Amniotic stem cell (primary cell): ENCODE measurements around the gene PPP1R14B.
"Not testable (repeated sequence)": the region's sequence is repeated elsewhere in the genome, so short reads cannot be mapped to it uniquely, and the experiment has no call there.

ENCODE experiments used
- DNase-seq: peaks from one replicate; lab custom pipeline; 2025; lab: John Stamatoyannopoulos, UW

PPP1R14B gene

DNA sequence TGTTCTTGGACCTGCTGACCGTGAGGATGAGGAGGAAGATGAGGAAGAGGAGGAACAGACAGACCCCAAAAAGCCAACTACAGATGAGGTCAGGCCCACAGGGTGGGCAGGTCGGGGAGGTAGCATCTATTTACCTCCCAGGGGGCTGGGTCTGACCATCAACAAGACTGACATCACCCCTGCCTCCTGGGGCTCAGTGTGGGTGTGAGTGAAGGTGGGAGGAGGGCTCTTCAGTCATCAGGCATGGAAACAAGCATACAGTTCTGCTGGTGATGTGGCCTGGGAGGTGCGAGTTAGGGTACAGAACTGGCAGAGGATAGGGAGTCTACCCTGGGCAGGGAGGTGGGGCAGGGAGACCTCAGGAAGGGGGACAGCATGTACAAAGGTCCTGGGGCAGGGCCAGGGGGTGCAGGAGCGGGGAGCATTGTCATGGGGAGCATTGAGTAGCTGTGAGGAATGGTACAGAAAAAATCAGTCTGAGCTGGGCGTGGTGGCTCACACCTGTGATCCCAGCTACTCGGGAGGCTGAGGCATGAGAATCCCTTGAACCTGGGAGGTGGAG is 13.5 kb upstream of the PPP1R14B start:
- no peak for DNase-seq

DNA sequence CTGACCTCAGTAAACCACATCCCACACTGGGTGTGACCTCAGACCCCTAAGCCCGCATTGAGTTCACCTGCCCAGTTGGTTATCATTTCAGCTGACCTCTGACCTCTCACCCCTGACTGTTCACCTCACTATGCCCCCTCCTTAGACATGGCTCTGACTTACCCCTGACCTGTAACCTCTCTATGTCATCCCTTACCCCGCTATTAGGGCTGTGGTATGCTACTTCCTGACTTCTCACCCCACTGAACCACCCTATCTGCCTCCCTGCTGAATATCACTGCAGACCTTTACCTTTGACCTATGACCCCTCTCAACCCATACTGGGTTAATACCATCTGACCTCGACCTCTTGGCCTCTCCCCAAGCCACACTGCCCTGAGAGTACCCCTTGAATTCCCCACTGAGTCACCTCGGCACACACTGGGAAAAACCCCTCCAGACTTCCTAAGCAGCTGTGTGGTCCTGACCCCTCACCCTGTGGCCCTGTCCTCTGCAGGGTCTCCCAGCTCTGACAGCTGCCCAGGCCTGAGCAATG is 12.9 kb upstream of the PPP1R14B start:
- no peak for DNase-seq

DNA sequence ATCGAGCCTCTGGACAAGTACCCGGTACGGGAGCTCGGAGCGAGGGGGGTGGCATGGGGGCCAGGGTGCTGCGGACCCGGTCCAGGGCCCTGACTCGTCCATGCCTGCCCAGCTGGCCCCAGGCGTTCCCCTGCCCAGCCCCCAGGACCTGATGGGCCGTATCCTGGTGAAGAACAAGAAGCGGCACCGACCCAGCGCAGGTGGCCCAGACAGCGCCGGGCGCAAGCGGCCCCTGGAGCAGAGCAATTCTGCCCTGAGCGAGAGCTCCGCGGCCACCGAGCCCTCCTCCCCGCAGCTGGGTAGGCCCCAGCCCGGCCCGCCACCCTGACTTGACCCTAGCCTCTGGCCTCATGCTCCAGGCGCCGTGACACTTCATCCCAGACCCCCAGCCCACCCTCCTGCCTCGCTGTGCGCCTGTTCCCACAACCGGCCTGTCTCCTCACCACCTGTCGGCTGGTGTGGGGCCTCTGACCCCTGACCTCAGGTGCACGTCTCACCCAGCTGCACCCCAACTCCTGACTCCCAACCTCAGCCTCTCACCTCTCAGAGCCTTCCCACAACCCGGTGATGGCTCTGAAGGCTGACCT is 12.3 kb upstream of the PPP1R14B start:
- no peak for DNase-seq

DNA sequence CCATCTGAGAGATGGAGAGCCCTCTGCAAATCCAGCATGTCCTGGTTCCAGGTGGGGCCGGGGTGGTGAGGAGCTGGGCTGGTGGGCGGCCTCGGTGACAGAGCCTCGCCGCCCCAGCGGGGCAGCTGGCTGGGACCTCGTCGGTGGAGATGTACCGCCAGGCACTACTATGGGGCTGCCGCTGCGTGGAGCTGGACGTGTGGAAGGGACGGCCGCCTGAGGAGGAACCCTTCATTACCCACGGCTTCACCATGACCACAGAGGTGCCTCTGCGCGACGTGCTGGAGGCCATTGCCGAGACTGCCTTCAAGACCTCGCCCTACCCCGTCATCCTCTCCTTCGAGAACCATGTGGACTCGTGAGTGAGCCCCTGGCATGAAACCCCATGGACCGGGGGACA is 11.6 kb upstream of the PPP1R14B start:
- no peak for DNase-seq

DNA sequence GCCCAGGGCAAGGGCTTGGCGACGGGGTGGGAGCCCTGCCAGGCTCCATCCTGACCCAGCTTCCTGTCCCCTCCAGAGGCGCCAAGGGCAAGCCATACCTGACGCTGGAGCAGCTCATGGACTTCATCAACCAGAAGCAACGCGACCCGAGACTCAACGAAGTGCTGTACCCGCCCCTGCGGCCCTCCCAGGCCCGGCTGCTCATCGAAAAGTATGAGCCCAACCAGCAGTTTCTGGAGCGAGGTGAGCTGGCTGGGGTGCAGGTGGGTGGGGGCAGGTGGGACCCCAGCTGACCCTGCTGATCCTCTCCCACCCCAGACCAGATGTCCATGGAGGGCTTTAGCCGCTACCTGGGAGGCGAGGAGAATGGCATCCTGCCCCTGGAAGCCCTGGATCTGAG is 9.6 kb upstream of the PPP1R14B start:
- no peak for DNase-seq

DNA sequence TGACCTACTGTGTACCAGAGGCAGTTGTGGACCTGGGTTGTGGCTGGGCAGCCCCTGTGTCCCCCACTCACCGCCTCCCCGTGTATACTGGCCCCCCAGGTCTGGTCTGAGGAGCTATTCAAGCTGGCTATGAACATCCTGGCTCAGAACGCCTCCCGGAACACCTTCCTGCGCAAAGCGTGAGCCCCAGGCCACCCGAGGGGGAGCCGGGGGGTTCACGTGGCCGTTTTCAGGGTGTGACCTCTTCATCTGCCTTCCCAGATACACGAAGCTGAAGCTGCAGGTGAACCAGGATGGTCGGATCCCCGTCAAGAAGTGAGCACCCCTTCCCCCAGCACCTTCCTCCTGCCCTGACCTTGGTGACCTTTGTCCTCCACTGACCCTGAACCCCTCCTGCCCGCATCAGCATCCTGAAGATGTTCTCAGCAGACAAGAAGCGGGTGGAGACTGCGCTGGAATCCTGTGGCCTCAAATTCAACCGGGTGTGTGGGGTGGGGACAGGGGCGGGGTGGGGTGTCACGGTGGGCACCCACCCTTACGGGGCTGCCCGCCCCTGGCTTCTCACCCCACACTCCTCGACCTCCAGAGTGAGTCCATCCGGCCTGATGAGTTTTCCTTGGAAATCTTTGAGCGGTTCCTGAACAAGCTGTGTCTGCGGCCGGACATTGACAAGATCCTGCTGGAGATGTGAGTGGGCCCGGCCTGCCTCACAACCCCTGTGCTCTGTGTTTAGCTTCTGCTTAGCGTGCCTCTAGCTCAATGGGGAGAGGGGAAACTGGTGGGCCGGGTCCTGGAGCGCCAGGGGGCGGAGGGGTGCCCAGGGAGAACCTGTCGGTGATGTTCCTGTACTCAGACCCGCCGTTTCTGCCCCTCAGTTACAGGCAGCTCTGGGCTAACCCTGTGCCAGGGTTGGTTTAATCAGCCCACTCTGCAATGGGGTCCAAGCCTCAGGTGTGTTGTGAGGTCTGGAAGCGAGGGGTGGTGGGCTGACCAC is 8.7 kb upstream of the PPP1R14B start:
- no peak for DNase-seq

DNA sequence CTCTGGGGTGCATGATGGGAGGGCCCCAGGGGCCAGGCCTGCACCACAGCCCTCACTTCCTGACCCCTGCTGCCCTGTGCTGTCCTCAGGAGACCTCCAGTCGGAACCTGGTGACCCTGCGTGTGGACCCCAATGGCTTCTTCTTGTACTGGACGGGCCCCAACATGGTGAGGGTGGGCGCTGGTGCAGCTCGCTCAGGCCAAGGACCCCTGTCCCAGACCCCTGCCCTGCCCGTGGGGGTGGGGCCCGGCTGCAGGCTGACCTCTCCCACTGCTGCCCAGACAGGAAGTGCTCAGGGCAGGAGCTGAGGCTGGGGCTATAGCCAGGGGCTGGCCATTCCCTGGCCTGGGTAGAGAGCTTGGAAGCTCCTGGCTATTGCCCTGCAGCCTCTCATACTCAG is 7.6 kb upstream of the PPP1R14B start:
- DNase-seq: no peak

DNA sequence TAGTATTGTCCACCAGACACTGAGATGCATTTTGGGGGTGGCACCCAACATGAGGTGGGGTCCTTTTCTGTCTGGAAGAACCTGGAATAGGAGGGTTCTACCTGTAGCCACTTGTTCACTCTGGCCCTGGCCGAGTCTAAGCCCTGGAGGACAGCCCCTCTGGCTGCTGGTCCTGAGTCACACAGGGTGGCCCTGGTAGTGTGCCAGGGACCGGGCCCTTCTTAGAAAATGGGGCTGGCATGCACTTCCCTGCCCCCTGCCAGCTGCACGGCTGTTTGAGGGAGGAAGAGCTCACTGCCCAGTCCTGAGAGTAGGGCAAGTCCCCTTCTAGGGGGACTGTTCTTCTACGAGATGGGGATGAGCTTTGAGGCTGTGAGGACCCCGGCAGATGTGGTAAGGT is 6.7 kb upstream of the PPP1R14B start:
- no peak for DNase-seq

DNA sequence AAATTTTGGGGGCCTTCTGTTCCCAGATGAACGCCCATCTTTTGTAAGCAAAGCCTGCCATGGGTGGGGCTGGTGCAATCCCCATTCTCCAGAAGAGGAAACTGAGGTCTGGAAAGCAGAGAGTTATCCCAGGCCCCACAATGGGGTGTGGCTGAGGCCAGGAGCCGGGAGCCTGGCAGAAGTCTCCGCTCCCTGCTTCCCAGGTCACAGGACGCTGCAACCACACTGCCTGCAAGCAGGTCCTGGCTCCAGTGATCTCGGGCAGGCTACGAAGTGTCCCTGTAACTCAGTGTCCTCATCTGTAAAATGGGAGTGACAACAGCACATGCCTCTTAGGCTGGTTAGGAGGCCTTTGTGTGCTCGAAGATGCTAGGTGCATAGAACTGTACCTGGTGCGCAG is 6.3 kb upstream of the PPP1R14B start:
- DNase-seq: no peak

DNA sequence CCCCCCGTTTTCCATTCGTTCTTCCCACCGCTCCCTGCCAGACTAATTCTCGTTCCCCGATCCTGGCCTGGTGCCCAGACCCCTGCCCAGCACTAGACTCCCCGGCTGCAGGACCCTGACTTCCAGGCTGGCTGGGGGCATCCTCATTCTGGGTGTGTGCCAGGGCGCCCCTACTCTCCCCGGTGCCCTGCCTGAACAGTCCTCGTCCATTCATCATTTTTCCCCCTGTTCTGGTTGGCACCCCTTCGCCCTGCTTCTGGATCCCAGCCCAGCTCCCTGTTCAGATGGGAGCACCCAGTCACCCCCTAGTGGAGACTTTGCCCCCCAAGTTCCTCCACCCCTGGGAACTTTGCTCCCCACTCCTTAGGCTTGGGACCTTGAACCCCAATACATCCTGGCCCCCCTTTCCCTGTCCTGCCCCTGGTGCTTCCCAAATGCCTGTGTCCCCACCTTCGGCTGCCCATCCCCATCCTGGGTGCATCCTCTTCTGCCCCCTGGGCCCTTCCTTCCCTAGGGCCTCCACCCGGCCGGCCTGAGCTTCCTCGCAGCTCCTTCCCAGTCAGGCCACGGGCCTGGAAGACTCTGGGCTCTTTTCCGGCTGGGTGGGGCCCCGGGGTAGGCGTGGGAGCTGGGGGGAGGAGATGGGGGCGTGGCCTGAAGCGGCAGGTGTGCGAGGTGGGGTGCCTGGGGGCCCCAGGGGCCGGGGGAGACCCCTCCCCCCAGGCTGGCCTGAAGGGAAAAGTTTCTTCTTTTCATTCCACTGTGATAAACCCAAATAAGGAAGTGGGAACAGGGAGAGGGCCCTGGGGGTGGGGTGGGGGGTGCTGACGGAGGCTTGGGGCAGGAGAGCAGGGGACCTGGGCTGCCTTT is 5.5 kb upstream of the PPP1R14B start:
- DNase-seq: no peak

DNA sequence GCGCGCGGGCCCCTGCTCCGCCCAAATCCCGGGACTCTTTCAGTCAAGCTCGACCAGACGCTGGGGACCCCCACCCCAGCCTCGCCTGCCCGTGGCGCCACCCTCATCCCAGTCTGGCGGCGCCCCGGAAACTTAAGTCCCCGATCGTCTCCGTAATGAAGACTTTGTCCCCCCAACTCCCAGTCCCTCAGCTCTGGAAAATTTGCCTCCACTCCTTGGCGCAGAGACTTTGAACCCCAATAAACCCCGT is 4.9 kb upstream of the PPP1R14B start:
- DNase-seq: no peak

DNA sequence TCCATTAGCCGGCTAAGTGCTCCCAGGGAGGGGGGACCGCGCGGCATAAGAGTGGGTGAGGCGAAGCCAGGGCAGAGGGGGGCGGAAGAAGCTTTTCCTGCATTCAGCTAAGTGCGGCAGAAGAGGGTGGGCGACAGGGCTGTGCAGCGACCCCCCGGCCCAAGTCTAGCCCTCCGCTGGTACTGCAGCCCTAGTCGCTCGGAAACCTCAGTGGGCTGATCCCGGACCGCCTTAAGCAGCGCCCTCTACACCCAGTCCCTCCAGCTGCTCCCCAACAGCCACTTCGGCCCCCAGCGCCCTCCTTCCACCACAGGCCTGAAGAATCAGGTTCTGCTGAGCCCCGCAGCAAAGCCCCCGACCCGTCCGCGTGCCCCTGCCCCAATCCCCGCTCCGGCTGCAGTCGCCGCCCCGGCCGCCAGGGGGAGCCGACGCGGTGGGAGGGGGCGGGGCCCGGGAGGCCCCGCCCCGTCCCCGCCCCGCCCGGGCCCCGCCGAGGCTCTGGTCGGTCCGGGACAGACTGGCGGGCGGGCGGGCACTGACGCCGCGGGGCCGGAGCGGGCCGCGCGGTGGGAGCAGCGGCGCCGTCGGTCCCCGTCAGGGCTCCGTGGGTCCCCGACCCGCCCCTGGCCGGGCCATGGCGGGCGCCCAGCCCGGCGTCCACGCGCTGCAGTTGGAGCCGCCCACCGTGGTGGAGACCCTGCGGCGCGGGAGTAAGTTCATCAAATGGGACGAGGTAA is 4.4 kb upstream of the PPP1R14B start, which contains the start of gene PLCB3:
TSS of gene PLCB3 (plus strand) at position 515 of the 737 bp plus-strand sequence. CDS start at position 635, 120 bp downstream.
- DNase-seq: no peak

DNA sequence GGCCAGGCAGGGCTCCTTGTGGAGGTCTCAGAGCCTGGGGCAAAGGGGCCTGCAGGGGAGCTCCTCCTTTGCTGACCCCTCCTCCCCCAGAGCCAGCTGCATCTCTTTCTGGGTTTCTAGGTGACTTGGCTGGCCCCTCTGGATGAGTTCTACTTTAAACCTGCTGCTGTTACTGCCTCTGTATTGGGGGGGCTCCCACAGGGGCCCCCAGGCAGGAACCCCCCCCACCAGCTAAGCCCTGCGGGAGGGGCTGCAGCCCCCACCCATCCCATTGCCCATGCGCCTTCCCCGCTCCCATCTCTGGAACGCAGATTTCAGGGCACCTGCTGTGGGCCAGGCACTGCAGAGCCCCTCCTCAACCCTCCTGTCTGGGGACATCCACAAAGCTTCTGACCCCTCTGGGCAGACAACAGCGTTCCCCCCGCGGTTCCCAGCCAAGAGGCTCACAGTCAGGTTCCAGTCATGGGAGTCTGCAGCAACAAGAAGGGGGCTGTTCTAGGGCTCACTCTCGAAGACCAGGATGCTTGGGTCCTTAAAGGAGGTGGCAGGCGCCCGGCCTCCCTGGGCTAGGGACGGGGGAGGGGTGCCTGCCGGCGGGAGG is 3.8 kb upstream of the PPP1R14B start:
- no peak for DNase-seq

DNA sequence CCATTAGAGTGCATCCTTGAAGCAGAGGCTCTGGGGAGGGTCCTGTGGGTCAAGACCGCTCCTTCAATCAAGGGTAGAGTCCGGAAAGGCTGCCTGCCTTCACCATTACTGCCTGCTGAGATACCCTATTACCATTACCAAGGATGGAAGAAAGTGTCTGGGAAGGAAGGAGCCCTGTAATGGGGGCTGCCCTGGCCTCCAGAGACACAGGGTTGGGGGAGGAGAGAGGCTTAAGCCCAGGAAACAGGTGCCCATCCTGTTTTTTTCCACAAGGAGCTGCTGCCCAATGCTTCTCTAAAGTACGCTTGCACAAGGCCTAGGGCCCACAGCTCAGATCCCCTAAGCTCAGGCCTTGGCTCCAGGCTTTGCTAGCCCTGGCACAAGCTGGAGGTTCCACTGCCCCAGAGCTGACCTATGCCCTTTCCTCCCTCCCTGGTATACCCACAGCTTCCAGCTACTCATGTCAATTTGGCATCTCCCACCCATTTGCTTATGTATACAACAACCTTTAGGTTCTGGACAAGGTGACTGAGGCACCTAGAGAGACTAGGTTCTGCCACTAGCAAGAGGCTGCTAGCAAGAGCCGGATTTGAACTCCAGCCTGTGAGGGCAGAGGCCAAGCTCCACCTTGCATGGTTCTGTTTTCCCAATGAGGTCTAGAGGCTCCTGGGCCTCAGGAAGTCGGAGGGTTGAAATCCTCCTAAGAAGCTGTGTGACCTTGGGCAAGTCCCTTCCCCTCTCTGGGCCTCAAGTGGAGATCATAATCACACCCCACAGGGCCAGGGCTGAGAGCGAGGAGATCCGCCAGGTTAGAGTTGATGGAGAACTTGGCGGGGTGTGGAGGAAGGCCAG is 3.0 kb upstream of the PPP1R14B start:
- DNase-seq: no peak

DNA sequence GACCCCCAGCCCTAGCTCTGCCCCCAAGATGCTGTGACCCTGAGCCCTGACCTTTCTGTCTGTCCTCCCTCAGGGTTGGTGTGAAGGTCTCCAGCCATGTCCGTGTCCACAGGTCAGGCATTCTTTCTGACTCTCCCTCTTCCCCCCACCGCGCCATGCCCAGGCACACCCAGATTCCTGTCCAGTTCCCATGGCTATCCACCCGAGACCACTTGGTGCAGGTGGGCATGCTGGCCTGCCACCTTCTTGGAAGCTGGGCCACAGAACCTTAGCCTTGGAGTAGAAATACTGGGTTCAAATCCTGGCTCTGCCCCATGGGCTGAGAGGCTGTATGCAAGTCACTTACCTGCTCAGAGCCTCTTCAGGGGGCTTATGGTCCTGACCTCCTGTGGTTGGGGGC is 2.3 kb upstream of the PPP1R14B start:
- DNase-seq: no peak

DNA sequence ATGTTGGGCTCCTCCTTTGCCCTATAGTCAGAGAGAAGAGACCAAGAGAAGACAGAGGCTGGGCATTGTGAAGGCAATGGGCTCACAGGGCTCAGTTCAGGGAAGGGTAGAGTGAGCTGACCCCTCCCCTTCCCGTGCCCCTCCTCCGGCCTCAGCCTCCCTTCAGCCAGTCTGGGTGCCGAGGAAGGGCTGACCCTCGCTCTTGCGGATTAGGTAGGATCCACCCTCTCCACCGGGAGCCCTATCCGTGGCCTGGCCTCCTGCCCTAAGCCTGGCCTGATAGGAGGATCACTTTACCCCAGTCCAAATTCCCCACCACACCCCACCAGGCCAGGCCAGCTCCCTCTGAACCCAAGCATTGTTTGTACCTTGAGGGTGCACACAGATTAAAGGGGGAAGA is 1.8 kb upstream of the PPP1R14B start:
- no peak for DNase-seq

DNA sequence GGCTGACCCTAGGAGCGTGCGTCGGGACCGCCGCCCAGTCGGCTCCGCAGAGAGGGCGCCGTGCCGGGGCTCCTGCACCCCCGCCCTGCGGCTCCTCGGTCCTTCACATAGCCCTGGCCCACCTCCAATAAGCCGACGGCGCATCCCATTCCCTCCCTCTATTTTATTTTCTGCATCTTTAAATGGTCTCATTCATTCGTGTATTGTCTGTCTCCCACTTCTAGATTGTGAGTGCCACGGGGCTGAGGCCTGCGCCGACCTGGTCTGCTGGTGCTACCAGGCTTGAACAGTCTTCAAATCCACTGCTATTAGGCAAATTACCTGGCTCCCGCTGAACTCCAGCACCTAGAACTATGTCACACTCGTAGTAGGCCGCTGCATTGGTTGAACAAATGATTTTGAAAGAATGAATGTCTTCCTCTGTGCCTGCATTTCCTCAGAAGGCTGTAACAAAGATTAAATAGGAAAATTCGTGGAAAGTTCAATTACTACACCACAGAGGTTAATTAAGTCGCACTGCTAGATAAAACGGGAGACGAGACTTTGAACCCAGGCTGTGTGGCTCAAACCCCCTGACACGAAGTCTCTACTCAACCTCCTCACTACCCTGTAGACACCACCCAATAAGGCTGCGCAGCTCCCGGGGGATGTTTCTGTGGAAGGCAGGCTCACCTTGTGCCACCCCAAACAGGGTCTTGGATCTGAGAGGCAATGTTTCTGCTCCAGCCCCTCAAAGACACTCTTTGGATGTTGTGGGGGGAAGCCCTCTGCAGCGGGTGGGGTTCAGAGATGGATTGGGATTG is 1.2 kb upstream of the PPP1R14B start:
- no peak for DNase-seq

DNA sequence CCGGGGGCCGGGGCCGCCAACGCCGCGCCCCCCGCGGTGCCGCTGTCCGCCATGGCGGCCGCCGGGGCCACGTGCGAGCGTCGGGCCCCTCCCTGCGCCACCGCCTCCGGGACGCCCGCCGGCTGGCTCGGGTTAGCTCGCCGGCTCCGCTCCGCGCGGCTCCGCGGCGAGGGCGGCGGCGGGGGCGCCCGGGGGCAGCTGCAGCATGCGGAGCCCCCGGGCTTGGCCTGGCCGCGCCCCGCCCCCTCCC is 197 bp downstream of the PPP1R14B start:
- DNase-seq: not testable (repeated sequence)

DNA sequence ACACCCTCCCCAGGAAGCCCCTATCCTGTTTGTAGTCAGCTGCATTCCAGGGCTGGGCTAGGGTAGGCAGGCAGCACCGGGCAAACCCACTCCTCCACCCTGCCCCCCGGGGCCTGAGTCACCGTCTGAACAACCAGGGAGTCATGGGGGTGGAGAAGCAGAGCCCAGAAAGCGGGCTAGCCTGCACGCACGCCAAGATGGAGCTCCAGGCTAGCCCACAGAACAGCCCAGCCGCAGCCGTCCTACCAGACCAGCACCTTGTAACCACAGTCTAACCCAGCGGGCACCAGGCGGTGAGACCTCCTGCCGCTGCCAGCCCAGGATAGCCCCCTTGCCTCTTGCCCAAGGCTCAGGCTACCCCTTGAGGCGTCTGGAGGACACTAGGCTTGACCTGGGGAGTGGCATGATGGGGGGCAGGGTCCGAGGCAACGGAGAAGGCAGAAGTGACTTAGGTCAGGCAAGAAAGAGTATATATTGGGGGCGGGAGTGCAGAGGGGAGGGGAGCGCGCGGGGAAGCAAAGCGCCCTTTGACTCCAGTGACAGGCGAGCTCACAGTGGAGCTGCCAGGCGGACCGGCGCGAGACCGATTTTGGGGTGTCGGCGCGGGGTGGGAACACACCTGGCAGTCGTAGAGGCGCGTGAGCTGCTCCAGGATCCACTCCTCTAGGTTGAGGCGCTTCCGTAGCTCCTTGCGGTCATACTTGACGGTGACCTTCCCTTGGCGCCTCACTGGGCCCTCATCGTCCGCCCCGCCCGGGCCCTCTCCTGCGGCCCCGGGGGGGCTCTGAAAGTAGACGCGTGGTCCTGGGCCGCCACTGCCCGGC is 734 bp downstream of the PPP1R14B start:
- peak; percentile 86 for DNase-seq
